Mesenchymal stem cell (in vitro differentiated cells and primary cell): ENCODE data around the gene IFI27L1.

Experiments
- DNase-seq: peaks from one replicate; pipeline ENCODE4 v3.0.0-alpha.2; 2013
- H2AFZ ChIP-seq: one replicate; pipeline ENCODE4 v1.6.1; 2013; ENCODE audit warnings: low read depth, mild to moderate bottlenecking, control low read depth, inconsistent platforms, low read length, moderate library complexity
- H2AK5ac ChIP-seq: 2 replicates; pipeline ENCODE4 v1.6.1; 2013; ENCODE audit warnings: low read length, moderate library complexity, mild to moderate bottlenecking, inconsistent platforms; ENCODE audit not compliant: severe bottlenecking
- H2BK120ac ChIP-seq: one replicate; pipeline ENCODE4 v1.6.1; 2013; ENCODE audit warnings: low read depth, mild to moderate bottlenecking, inconsistent platforms, low read length, moderate library complexity
- H2BK12ac ChIP-seq, 2 experiments: one replicate each; pipeline ENCODE4 v1.6.1; 2013; ENCODE audit warnings: inconsistent platforms in 2 of 2, low read length in 2 of 2, mild to moderate bottlenecking in 2 of 2, moderate library complexity in 2 of 2, control low read depth in 1 of 2
- H2BK15ac ChIP-seq: one replicate; pipeline ENCODE4 v1.6.1; 2013; ENCODE audit warnings: mild to moderate bottlenecking, low read depth, inconsistent platforms; ENCODE audit not compliant: poor library complexity, severe bottlenecking
- H2BK5ac ChIP-seq: 2 replicates; pipeline ENCODE4 v1.6.1; 2013; ENCODE audit warnings: low read depth, mild to moderate bottlenecking, low read length, control low read depth, inconsistent platforms; ENCODE audit not compliant: poor library complexity, severe bottlenecking
- H3K14ac ChIP-seq, 2 experiments: one replicate each; pipeline ENCODE4 v1.6.1; 2013; ENCODE audit warnings: inconsistent platforms in 2 of 2, low read length in 2 of 2, control low read depth in 1 of 2, mild to moderate bottlenecking in 1 of 2, moderate library complexity in 1 of 2
- H3K18ac ChIP-seq, 2 experiments: one replicate each; pipeline ENCODE4 v1.6.1; 2013; ENCODE audit warnings: inconsistent platforms in 2 of 2, low read length in 2 of 2, control low read depth in 1 of 2, low read depth in 1 of 2, mild to moderate bottlenecking in 1 of 2
- H3K23ac ChIP-seq, 2 experiments: one replicate each; pipeline ENCODE4 v1.6.1; 2013; ENCODE audit warnings: inconsistent platforms in 2 of 2, low read length in 2 of 2, mild to moderate bottlenecking in 2 of 2, moderate library complexity in 2 of 2, control low read depth in 1 of 2
- H3K27ac ChIP-seq: 2 replicates; pipeline ENCODE4 v1.5.1; 2013; ENCODE audit warnings: mild to moderate bottlenecking, moderate library complexity, low read length, control low read depth, inconsistent platforms; ENCODE audit not compliant: poor library complexity, severe bottlenecking
- H3K27me3 ChIP-seq, 2 experiments: 2 replicates each; pipeline versions ENCODE4 v1.6.1 to v1.7.0; 2013; ENCODE audit warnings: low read length in 2 of 2, mild to moderate bottlenecking in 2 of 2, moderate library complexity in 2 of 2, control low read depth in 1 of 2, inconsistent platforms in 1 of 2; ENCODE audit not compliant: control insufficient read depth in 1 of 2, insufficient read depth in 1 of 2
- H3K36me3 ChIP-seq, 2 experiments: 2 replicates each; pipeline versions ENCODE4 v1.6.1 to v1.7.0; 2013; ENCODE audit warnings: low read length in 2 of 2, control low read depth in 1 of 2, inconsistent platforms in 1 of 2, low read depth in 1 of 2, mild to moderate bottlenecking in 1 of 2; ENCODE audit not compliant: insufficient read depth in 2 of 2, control insufficient read depth in 1 of 2
- H3K4ac ChIP-seq, 2 experiments: one replicate each; pipeline ENCODE4 v1.6.1; 2013; ENCODE audit warnings: inconsistent platforms in 2 of 2, low read length in 2 of 2, mild to moderate bottlenecking in 2 of 2, moderate library complexity in 2 of 2, control low read depth in 1 of 2, low read depth in 1 of 2
- H3K4me1 ChIP-seq: 2 replicates; pipeline ENCODE4 v1.6.1; 2013; ENCODE audit warnings: low read depth, low read length, control low read depth; ENCODE audit not compliant: control insufficient read depth, insufficient read depth
- H3K4me2 ChIP-seq: 2 replicates; pipeline ENCODE4 v1.6.1; 2013; ENCODE audit warnings: low read length, mild to moderate bottlenecking, inconsistent platforms; ENCODE audit not compliant: poor library complexity, severe bottlenecking
- H3K4me3 ChIP-seq, 2 experiments: 2 replicates each; pipeline versions ENCODE4 v1.5.1 to v1.7.0; 2013; ENCODE audit warnings: low read length in 2 of 2, mild to moderate bottlenecking in 2 of 2, control low read depth in 1 of 2, low read depth in 1 of 2; ENCODE audit not compliant: insufficient read depth in 1 of 2
- H3K79me1 ChIP-seq: replicated peaks from 2 replicates; pipeline ENCODE4 v1.6.1; 2013; ENCODE audit warnings: mild to moderate bottlenecking, control low read depth, low read length, inconsistent platforms; ENCODE audit not compliant: poor library complexity, severe bottlenecking
- H3K9ac ChIP-seq: 2 replicates; pipeline ENCODE4 v1.7.0; 2013; ENCODE audit warnings: mild to moderate bottlenecking, low read length, moderate library complexity
- H3K9me3 ChIP-seq: 2 replicates; pipeline ENCODE4 v1.7.0; 2013; ENCODE audit warnings: mild to moderate bottlenecking, low read length; ENCODE audit not compliant: control insufficient read depth
- H4K8ac ChIP-seq: one replicate; pipeline ENCODE4 v1.6.1; 2013; ENCODE audit warnings: inconsistent platforms, mild to moderate bottlenecking, low read length, moderate library complexity
- H4K91ac ChIP-seq: one replicate; pipeline ENCODE4 v1.6.1; 2013; ENCODE audit warnings: mild to moderate bottlenecking, low read length, inconsistent platforms
- WGBS: methylation state at CpG from one replicate; pipeline ENCODE4 v1.1.7; 2013; ENCODE audit warnings: mixed read lengths; 5-methylcytosine and 5-hydroxymethylcytosine counted together

The IFI27L1 gene

GRCh38 chr14:94139006-94139405 is 57.9 kb downstream of the IFI27L1 start:
- Histone ChIP-seq H2BK5ac (no peak overlapping the region), H3K27me3 (peaks cover 16 to 27% of the 10 kb centered on the region in 2 experiments), H3K18ac (no peak overlapping the region), H3K27ac (no peak overlapping the region), H3K36me3 (no peaks in the 10 kb centered on the region), H3K4me1 (peaks cover 2% of the 10 kb centered on the region), H3K9ac (no peak overlapping the region), H3K9me3 (peaks cover 5% of the 10 kb centered on the region), H3K79me1 (no peaks in the 10 kb centered on the region), H3K4ac (no peak overlapping the region), H2AFZ (no peak overlapping the region), H4K8ac (no peak overlapping the region), H2AK5ac (no peak overlapping the region), H4K91ac (no peak overlapping the region), H2BK120ac (no peak overlapping the region), H3K4me2 (no peak overlapping the region), H2BK12ac (no peak overlapping the region), H3K14ac (no peak overlapping the region), H3K4me3 (no peak overlapping the region), H3K23ac (no peak overlapping the region), H2BK15ac (no peak overlapping the region)
- no peak for DNase-seq
- 63% methylated on average over 4 of the region's 5 CpGs for WGBS

- no peak for DNase-seq
These were observed 58.3 kb downstream of the IFI27L1 start for GRCh38 chr14:94139421-94139820.

GRCh38 chr14:94142247-94142646 is 61.1 kb downstream of the IFI27L1 start:
- no peak for DNase-seq
- Histone ChIP-seq H3K27me3 (peaks cover 14 to 27% of the 10 kb centered on the region in 2 experiments), H3K79me1 (no peaks in the 10 kb centered on the region), H3K4me1 (peaks cover 4% of the 10 kb centered on the region), H3K23ac (no peak overlapping the region), H3K4me3 (no peak overlapping the region), H3K18ac (no peak overlapping the region), H2BK5ac (no peak overlapping the region), H3K4ac (no peak overlapping the region), H4K91ac (no peak overlapping the region), H3K4me2 (no peak overlapping the region), H2BK12ac (no peak overlapping the region), H4K8ac (no peak overlapping the region), H3K9ac (no peak overlapping the region), H2BK120ac (no peak overlapping the region), H3K36me3 (no peaks in the 10 kb centered on the region), H3K9me3 (no peaks in the 10 kb centered on the region), H2AFZ (peak overlapping the region; percentile 11), H3K14ac (no peak overlapping the region), H3K27ac (no peak overlapping the region), H2AK5ac (no peak overlapping the region), H2BK15ac (no peak overlapping the region)
- no CpG with 5 or more reads among the region's 3 CpGs for WGBS

More at GRCh38 chr14:94139421-94139820, 58.3 kb downstream of the IFI27L1 start:
- Histone ChIP-seq H3K9me3 (peaks cover 5% of the 10 kb centered on the region), H3K4me1 (peaks cover 2% of the 10 kb centered on the region), H2AFZ (no peak overlapping the region), H2BK120ac (no peak overlapping the region), H3K4ac (no peak overlapping the region), H2BK12ac (no peak overlapping the region), H3K27ac (no peak overlapping the region), H3K23ac (no peak overlapping the region), H4K8ac (no peak overlapping the region), H3K14ac (no peak overlapping the region), H3K4me2 (no peak overlapping the region), H3K4me3 (no peak overlapping the region), H2BK15ac (no peak overlapping the region), H3K27me3 (peaks cover 16 to 27% of the 10 kb centered on the region in 2 experiments), H2AK5ac (no peak overlapping the region), H3K36me3 (no peaks in the 10 kb centered on the region), H3K9ac (no peak overlapping the region), H4K91ac (no peak overlapping the region), H3K79me1 (no peaks in the 10 kb centered on the region), H3K18ac (no peak overlapping the region), H2BK5ac (no peak overlapping the region)
- WGBS, result 63% methylated on average over 5 of the region's 5 CpGs

- Histone ChIP-seq H2AFZ (no peak overlapping the region), H3K27ac (no peak overlapping the region), H3K79me1 (no peaks in the 10 kb centered on the region), H3K23ac (no peak overlapping the region), H2BK12ac (no peak overlapping the region), H2BK15ac (no peak overlapping the region), H2BK120ac (no peak overlapping the region), H3K4me1 (peaks cover 4% of the 10 kb centered on the region), H3K4ac (no peak overlapping the region), H3K4me3 (no peak overlapping the region), H4K91ac (no peak overlapping the region), H3K36me3 (no peaks in the 10 kb centered on the region), H4K8ac (no peak overlapping the region), H3K18ac (no peak overlapping the region), H2BK5ac (no peak overlapping the region), H3K27me3 (peaks cover 11 to 26% of the 10 kb centered on the region in 2 experiments), H3K9ac (no peak overlapping the region), H3K4me2 (no peak overlapping the region), H2AK5ac (no peak overlapping the region), H3K14ac (no peak overlapping the region), H3K9me3 (no peaks in the 10 kb centered on the region)
- DNase-seq, result no peak
- WGBS, result 80% methylated on average over 1 of the region's 1 CpG
These were observed 61.7 kb downstream of the IFI27L1 start for GRCh38 chr14:94142836-94143235.
